ENCODE data around the gene PUS3. TPM values are rescaled to one million over a fixed set of nuclear protein-coding genes. Genes with fewer than 3 reads are reported as not detected.

Gene PUS3
- total RNA-seq, 1 experiment from 2014 or later = 5.7 TPM

- no peak overlapping the region for H3K27ac ChIP-seq
- no peaks in the 10 kb centered on the region for H4K20me1 ChIP-seq (ENCODE audit: insufficient read depth)
- no peak overlapping the region for H2AFZ ChIP-seq
- BruUV-seq (replicated peaks) = no TSS peak
- H3K4me1 ChIP-seq (replicated peaks; ENCODE audit: insufficient read depth) = no peaks in the 10 kb centered on the region
- TF ChIP-seq CTCF (conservative IDR thresholded peaks at IDR 0.05) (no peak), EZH2 (IDR thresholded peaks at IDR 0.05; ENCODE audit: low read depth) (no peak)
- DNase-seq = no peak
- no peaks in the 10 kb centered on the region for H3F3A ChIP-seq (ENCODE audit: insufficient read depth, low read depth)
- no peak overlapping the region for H3K4me3 ChIP-seq
- H3K9me3 ChIP-seq (ENCODE audit: insufficient read depth, low read depth) = no peaks in the 10 kb centered on the region
- CTCF ChIA-PET = no interaction called here
- POLR2A ChIA-PET (ENCODE audit: unreplicated experiment) = no interaction called here
- no peaks in the 10 kb centered on the region for H3K36me3 ChIP-seq (ENCODE audit: low read depth)
- H3K27me3 ChIP-seq (ENCODE audit: insufficient read depth, low read depth) = peaks cover 9% of the 10 kb centered on the region; the same call in 1 of the 2 replicates
- H3K9me2 ChIP-seq (ENCODE audit: insufficient read depth) = no peaks in the 10 kb centered on the region
- no peaks in the 10 kb centered on the region for H3K79me2 ChIP-seq (ENCODE audit: low read depth)
- H3K4me2 ChIP-seq = no peak overlapping the region
- intact Hi-C loops (cut with micrococcal nuclease; ENCODE audit: unreplicated experiment) = no loop called here
Observed at GRCh38 chr11:125934473-125934872, 31.5 kb upstream of the PUS3 start.

- Histone ChIP-seq H3K9me2 (ENCODE audit: insufficient read depth) (no peaks in the 10 kb centered on the region), H3F3A (ENCODE audit: insufficient read depth, low read depth) (no peaks in the 10 kb centered on the region), H4K20me1 (ENCODE audit: insufficient read depth) (no peaks in the 10 kb centered on the region), H2AFZ (no peak overlapping the region), H3K4me1 (replicated peaks; ENCODE audit: insufficient read depth) (no peaks in the 10 kb centered on the region), H3K4me3 (no peak overlapping the region), H3K9me3 (ENCODE audit: insufficient read depth, low read depth) (no peaks in the 10 kb centered on the region), H3K36me3 (ENCODE audit: low read depth) (no peaks in the 10 kb centered on the region), H3K79me2 (ENCODE audit: low read depth) (no peaks in the 10 kb centered on the region), H3K27ac (no peak overlapping the region), H3K27me3 (ENCODE audit: insufficient read depth, low read depth) (peaks cover 9% of the 10 kb centered on the region; the same call in 1 of the 2 replicates), H3K4me2 (no peak overlapping the region)
- TF ChIP-seq CTCF (conservative IDR thresholded peaks at IDR 0.05) (no peak), EZH2 (IDR thresholded peaks at IDR 0.05; ENCODE audit: low read depth) (no peak)
- POLR2A ChIA-PET (ENCODE audit: unreplicated experiment) = no interaction called here
- BruUV-seq (replicated peaks) = no TSS peak
- CTCF ChIA-PET = interaction anchor here (0.6 kb wide), 1 partner anchor 268 kb away, joined by 3 read pairs; no protein-coding TSS in a partner anchor
- intact Hi-C loops (cut with micrococcal nuclease; ENCODE audit: unreplicated experiment) = no loop called here
- no peak for DNase-seq
Observed at GRCh38 chr11:125933030-125933813, 30.2 kb upstream of the PUS3 start.

- Histone ChIP-seq H3K27ac (no peak overlapping the region), H3K4me2 (no peak overlapping the region), H3K4me3 (no peak overlapping the region), H3K9me2 (ENCODE audit: insufficient read depth) (no peaks in the 10 kb centered on the region), H3F3A (ENCODE audit: insufficient read depth, low read depth) (no peaks in the 10 kb centered on the region), H3K27me3 (ENCODE audit: insufficient read depth, low read depth) (peaks cover 9% of the 10 kb centered on the region; the same call in 1 of the 2 replicates), H3K79me2 (ENCODE audit: low read depth) (no peaks in the 10 kb centered on the region), H3K9me3 (ENCODE audit: insufficient read depth, low read depth) (no peaks in the 10 kb centered on the region), H4K20me1 (ENCODE audit: insufficient read depth) (no peaks in the 10 kb centered on the region), H3K4me1 (replicated peaks; ENCODE audit: insufficient read depth) (no peaks in the 10 kb centered on the region), H3K36me3 (ENCODE audit: low read depth) (no peaks in the 10 kb centered on the region), H2AFZ (no peak overlapping the region)
- TF ChIP-seq EZH2 (IDR thresholded peaks at IDR 0.05; ENCODE audit: low read depth) (no peak), CTCF (conservative IDR thresholded peaks at IDR 0.05) (no peak)
- POLR2A ChIA-PET (ENCODE audit: unreplicated experiment) = no interaction called here
- CTCF ChIA-PET = no interaction called here
- intact Hi-C loops (cut with micrococcal nuclease; ENCODE audit: unreplicated experiment) = no loop called here
- no peak for DNase-seq
- no TSS peak for BruUV-seq (replicated peaks)
Observed at GRCh38 chr11:125932301-125932700, 29.3 kb upstream of the PUS3 start.
